22Rv1 (cell line): ENCODE measurements around the gene NREP.

Experiments used
- ZFX ChIP-seq: fragments of 450-650 bp; IDR thresholded peaks from 2 replicates; pipeline ENCODE4 v1.6.1; 2017; ENCODE audit warnings: antibody characterized with exemption, borderline replicate concordance
- TF ChIP-seq, protein P1 (sequence below): fragments of 450-650 bp; IDR thresholded peaks from 2 replicates; pipeline ENCODE4 v1.5.1; 2017; ENCODE audit warnings: mild to moderate bottlenecking

DNA sequence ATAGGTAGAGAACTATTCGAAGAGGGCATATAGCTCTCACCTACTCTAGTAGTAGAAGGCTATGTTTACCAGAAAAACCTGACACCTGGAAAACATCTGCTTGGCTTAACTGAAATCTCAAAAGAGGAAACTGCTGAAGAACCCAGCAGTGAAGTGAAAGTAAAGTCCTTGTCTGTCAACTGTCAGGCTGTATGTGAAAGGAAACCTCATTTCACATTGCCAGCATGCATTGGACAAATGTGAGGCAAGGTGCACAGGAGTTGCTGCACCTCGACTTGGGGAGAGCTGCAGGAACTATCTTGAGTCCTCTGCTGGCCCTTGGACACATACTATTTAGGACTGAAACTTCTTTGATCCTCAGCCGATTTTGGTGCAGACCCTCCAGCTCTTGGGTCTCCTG is 53.3 kb downstream of the NREP start:
- TF ChIP-seq, protein P1, sequence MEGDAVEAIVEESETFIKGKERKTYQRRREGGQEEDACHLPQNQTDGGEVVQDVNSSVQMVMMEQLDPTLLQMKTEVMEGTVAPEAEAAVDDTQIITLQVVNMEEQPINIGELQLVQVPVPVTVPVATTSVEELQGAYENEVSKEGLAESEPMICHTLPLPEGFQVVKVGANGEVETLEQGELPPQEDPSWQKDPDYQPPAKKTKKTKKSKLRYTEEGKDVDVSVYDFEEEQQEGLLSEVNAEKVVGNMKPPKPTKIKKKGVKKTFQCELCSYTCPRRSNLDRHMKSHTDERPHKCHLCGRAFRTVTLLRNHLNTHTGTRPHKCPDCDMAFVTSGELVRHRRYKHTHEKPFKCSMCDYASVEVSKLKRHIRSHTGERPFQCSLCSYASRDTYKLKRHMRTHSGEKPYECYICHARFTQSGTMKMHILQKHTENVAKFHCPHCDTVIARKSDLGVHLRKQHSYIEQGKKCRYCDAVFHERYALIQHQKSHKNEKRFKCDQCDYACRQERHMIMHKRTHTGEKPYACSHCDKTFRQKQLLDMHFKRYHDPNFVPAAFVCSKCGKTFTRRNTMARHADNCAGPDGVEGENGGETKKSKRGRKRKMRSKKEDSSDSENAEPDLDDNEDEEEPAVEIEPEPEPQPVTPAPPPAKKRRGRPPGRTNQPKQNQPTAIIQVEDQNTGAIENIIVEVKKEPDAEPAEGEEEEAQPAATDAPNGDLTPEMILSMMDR: no peak
- no peak for TF ChIP-seq ZFX
